Aorta (tissue), 5 donors: ENCODE measurements around the gene ZNF335. TPM values are rescaled to one million over a fixed set of nuclear protein-coding genes. Genes with fewer than 3 reads are reported as not detected.
A peak's percentile ranks its signal among the peaks of the same experiment; 100 is the strongest.
"Not testable (repeated sequence)": the region's sequence is repeated elsewhere in the genome, so short reads cannot be mapped to it uniquely, and the experiment has no call there.

Experiments used
- ATAC-seq: fragments of 200-7000 bp; cut with Tn5 transposase; one replicate; pipeline ENCODE4 v1.9.1; 2022; ENCODE audit warnings: moderate library complexity; ENCODE audit not compliant: low FRiP score
- DNase-seq, 2 donors: peaks; one replicate each; pipeline ENCODE4 v3.0.0-alpha.2; 2020
- H3K27ac ChIP-seq, 2 donors: one replicate each; pipeline ENCODE4 v1.5.1; 2013; ENCODE audit warnings: low read length in 2 of 2, mild to moderate bottlenecking in 2 of 2, moderate library complexity in 2 of 2, control low read depth in 1 of 2, inconsistent platforms in 1 of 2, low read depth in 1 of 2
- H3K27me3 ChIP-seq, 2 donors: one replicate each; pipeline ENCODE4 v1.6.1; 2013; ENCODE audit warnings: control low read depth in 1 of 2, low read length in 1 of 2, mild to moderate bottlenecking in 1 of 2, moderate library complexity in 1 of 2; ENCODE audit not compliant: insufficient read depth in 2 of 2, control insufficient read depth in 1 of 2
- H3K36me3 ChIP-seq, 2 donors: one replicate each; pipeline ENCODE4 v1.6.1; 2013; ENCODE audit warnings: control low read depth in 1 of 2, low read length in 1 of 2, mild to moderate bottlenecking in 1 of 2; ENCODE audit not compliant: insufficient read depth in 2 of 2, control insufficient read depth in 1 of 2
- H3K4me1 ChIP-seq, 2 donors: one replicate each; pipeline ENCODE4 v1.6.1; 2013; ENCODE audit warnings: low read length in 2 of 2, control low read depth in 1 of 2, mild to moderate bottlenecking in 1 of 2, moderate library complexity in 1 of 2; ENCODE audit not compliant: insufficient read depth in 2 of 2, control insufficient read depth in 1 of 2
- H3K4me3 ChIP-seq, 2 donors: one replicate each; pipeline ENCODE4 v1.5.1; 2013; ENCODE audit warnings: low read length in 2 of 2, control low read depth in 1 of 2, mild to moderate bottlenecking in 1 of 2
- H3K9me3 ChIP-seq: one replicate; pipeline ENCODE4 v1.6.1; 2013; ENCODE audit warnings: mild to moderate bottlenecking, low read length; ENCODE audit not compliant: control insufficient read depth
- WGBS, 2 donors: extraction: QIAGEN DNeasy Blood & Tissue Kit; methylation state at CpG; one replicate each; pipeline ENCODE4 v1.1.7; 2013; 5-methylcytosine and 5-hydroxymethylcytosine counted together
- intact Hi-C, 2 donors: fragments of 100-400 bp; cut with DNase I; formaldehyde crosslinking; loops; one replicate each; pipeline versions ENCODE4 v1.14.2 to v1.15.0; 2022
- polyA plus RNA-seq, 2 donors: library from polyadenylated mRNA; stranded (reverse); fragments of 200-250 nt; gene quantifications; one replicate each; pipeline ENCODE4 v1.2.3, GENCODE V29; 2013
- total RNA-seq, 2 donors: library from RNA; stranded (reverse); fragmentation: NEBNext Ultra II Directional; extraction: Animal tissue kit (Norgen Biotek cat#: 25700); gene quantifications; one replicate each; pipeline ENCODE4 v1.2.1, GENCODE V29; 2021
- donor health status: healthy with polysubstance abuse.
- donor health status: Bipolar disorder and iron deficiency.
- donor health status: DM: no; HTN: no; CAD: no.
- donor health status: DM: no; HTN: no; CAD: no.
- donor health status: DM: yes; HTN: yes; CAD: no.

ZNF335 gene
- total and polyA plus RNA-seq, 4 donors: 2.8 to 31.4 (median 20.5) TPM

DNA sequence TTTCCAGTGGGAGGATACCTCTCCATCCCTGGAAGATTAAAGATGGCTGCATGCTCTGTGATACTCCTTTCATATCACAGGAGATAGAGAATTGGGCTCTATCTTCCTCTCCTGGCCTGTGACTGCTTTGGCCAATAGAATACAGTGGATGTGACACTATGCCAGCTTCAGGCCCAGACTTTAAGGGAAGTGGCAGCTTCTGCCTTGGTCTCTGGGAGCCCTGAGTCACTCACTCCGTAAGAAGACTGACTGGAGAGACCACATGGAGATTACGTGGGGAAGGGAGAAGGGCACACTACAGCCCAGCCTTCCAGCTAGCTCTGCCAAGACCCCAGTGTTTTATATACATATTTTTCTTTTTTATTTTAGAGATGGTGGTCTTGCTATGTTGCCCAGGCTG, 26.3 kb upstream of the ZNF335 start:
- WGBS, 2 donors: 48 to 50% methylated on average over 2 of the region's 2 CpGs
- DNase-seq (peak in 1 of 2 donors; percentile 67), ATAC-seq (no peak)
- no peak overlapping the region for H3K4me3 ChIP-seq
- peaks cover 0 to 2% of the 10 kb centered on the region in 2 donors for H3K27me3 ChIP-seq
- H3K36me3 ChIP-seq: no peaks in the 10 kb centered on the region
- H3K27ac ChIP-seq: no peak overlapping the region
- intact Hi-C loops: no loop called here
- no peaks in the 10 kb centered on the region for H3K4me1 ChIP-seq
- H3K9me3 ChIP-seq: no peaks in the 10 kb centered on the region

DNA sequence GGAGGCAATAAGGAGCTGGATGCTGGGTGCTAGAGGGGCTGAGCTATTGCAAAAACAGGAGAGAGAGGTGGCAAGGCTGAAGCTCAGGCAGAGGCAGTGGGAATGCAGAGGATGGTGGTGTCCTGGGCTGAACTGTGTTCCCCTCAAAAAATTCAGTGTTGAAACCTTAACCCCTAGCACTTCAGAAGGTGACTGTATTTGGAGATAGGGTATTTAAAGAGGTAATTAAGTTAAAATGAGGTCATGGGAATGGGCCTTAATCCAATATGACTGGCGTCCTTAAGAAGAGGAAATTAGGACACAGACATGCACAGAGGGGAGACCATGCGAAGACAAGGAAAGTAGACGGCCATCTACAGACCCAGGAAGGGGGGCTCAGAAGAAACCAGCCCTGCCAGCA, 25.2 kb upstream of the ZNF335 start:
- peaks cover 0 to 2% of the 10 kb centered on the region in 2 donors for H3K27me3 ChIP-seq
- no peaks in the 10 kb centered on the region for H3K4me1 ChIP-seq
- no peak for DNase-seq
- intact Hi-C loops: no loop called here
- 35 to 36% methylated on average over 3 of the region's 3 CpGs for WGBS, 2 donors
- no peak overlapping the region for H3K27ac ChIP-seq
- no peak for ATAC-seq
- H3K36me3 ChIP-seq: no peaks in the 10 kb centered on the region
- H3K9me3 ChIP-seq: no peaks in the 10 kb centered on the region
- no peak overlapping the region for H3K4me3 ChIP-seq

DNA sequence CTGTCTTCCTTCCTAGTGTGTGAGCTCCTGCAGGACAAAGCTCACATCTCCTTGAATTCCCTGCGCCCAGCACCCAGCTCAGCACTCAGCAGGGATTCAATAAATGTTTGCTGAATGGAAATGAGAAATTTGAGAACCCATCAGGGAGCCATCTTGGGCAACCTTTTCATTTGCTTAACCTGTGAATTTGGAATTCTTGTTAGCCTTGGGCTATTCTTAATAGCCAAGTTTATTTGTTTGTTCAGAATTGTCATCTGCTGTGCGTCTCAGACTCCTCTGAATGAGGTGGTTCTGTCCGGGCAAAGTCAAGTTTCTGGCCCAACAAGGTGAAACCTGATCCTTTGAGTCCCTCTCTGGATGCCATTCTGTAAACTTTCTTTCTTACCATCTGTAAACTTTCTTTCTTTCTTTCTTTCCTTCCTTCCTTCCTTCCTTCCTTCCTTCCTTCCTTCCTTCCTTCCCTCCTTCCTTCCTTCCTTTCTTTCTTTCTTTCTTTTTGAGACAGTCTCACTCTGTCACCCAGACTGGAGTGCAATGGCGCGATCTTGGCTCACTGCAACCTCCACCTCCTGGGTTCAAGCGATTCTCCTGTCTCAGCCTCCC, 23.6 kb upstream of the ZNF335 start:
- H3K27ac ChIP-seq, H3K4me1 ChIP-seq, H3K36me3 ChIP-seq, ATAC-seq, DNase-seq, H3K9me3 ChIP-seq, intact Hi-C loops, H3K27me3 ChIP-seq, H3K4me3 ChIP-seq: not testable (repeated sequence)
- WGBS, 2 donors: 69% methylated on average over 6 of the region's 6 CpGs

DNA sequence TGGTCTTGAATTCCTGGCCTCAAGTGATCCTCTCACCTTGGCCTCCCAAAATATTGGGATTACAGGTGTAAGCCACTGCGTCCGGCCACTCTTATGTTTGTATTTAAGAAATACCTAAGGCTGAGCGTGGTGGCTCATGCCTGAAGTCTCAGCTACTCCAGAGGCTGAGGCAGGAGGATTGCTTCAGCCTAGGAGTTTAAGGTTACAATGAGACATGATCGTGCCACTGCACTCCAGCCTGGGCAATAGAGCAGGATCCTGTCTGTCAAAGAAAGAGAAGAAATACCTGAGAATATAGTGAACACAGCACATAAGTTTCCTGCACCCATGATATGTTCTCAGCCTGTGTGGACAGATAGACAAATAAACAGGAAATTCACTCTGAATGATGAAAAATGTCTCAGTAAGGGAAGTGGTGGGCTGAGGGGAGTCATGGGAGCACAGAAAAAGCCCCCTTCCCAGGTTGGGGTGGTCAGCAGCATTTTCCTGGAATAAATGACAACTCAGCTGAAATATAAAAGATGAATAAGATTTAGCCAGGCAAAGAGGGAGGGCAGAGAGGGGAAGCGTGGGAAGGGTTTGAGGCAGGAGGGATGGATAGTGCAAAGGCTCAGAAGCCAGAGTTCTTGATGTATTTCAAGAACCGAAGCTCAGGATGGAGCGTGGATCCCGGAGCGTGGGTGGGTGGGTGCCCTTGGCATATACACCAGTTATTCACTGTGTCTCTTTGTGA, 22.9 kb upstream of the ZNF335 start:
- Histone ChIP-seq H3K4me3 (no peak overlapping the region), H3K27me3 (peaks cover 0 to 2% of the 10 kb centered on the region in 2 donors), H3K4me1 (no peaks in the 10 kb centered on the region), H3K27ac (no peak overlapping the region), H3K9me3 (no peaks in the 10 kb centered on the region), H3K36me3 (no peaks in the 10 kb centered on the region)
- intact Hi-C loops: no loop called here
- DNase-seq (no peak), ATAC-seq (no peak)
- WGBS, 2 donors: 54% methylated on average over 9 of the region's 9 CpGs

DNA sequence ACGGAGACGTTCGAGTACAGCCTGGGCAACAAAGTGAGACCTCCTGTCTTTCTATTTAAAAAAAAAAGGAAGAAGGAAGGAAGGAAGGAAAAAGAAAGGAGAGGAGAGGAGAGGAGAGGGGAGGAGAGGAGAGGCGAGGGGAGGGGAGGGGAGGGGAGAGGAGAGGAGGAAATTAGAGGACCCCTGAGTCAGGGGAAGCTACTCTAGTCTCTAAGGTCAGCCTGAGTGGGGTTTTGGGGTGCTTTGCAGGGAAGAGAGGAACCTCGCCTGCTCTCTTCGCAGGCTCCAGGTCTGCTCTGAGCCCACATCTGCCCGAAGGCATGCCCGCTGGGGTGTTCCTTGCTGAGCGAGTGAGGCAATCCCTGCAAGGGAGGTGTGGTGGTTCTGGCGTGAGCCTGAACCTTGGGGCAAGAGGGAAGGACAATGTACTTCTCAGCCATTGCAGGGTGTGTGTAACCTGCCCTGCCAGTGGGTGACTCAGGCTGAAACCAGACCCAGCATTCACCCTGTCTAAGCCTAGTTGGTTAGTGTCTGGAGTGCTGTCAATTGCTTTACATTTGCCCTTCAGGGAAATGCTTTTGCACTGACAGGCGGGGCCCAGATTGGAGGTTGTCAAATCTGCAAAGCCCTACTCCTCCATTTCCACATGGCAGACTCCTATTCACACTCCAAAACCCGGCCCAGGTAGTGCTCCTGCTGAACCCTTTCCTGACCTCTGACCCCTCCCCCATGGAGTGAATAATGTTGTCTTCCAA, 21.4 kb upstream of the ZNF335 start:
- Histone ChIP-seq H3K9me3 (no peaks in the 10 kb centered on the region), H3K27me3 (peaks cover 0 to 2% of the 10 kb centered on the region in 2 donors), H3K36me3 (no peaks in the 10 kb centered on the region), H3K4me1 (no peaks in the 10 kb centered on the region), H3K27ac (no peak overlapping the region), H3K4me3 (no peak overlapping the region)
- intact Hi-C loops: no loop called here
- 68% methylated on average over 11 to 12 of the region's 12 CpGs for WGBS, 2 donors
- peak in 1 of 2 donors; percentile 16 for DNase-seq
- no peak for ATAC-seq

DNA sequence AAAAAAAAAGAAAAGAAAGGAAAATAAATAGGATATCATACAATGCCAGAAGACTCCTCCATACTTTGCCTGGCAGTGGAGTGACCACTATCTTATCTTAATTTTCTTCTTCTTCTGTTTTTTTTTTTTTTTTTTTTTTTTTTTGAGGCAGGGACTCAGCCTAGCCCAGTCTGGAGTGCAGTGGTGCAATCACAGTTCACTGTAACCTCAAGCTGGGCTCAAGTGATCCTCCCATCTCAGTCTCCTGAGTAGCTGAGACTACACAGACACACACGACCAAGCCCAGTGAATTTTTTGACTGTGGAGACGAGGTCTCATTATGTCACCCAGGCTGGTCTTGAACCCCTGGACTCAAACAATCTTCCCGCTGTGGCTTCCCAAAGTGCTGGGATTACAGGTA, 19.6 kb upstream of the ZNF335 start:
- Histone ChIP-seq H3K36me3 (no peaks in the 10 kb centered on the region), H3K9me3 (no peaks in the 10 kb centered on the region), H3K27ac (no peak overlapping the region), H3K27me3 (peaks cover 0 to 2% of the 10 kb centered on the region in 2 donors), H3K4me1 (no peaks in the 10 kb centered on the region), H3K4me3 (no peak overlapping the region)
- ATAC-seq (no peak), DNase-seq (peak; percentile 2 to 25)
- intact Hi-C loops: no loop called here
- 75 to 79% methylated on average over 3 of the region's 3 CpGs for WGBS, 2 donors

DNA sequence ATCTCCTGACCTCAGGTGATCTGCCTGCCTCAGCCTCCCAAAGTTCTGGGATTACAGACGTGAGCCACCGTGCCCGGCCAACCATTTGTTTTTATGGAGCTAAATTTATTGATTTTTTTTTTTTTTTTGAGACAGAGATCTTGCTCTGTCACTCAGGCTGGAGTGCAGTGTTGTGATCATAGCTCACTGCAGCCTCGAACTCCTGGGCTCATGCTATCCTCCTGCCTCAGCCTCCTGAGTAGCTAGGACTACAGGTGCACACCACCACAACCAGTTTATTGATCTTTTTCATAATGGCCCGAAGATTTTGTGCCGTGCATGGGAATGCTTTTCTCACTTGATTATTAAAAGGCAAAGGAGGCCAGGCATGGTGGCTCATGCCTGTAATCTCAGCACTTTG, 16.8 kb upstream of the ZNF335 start:
- H3K27ac ChIP-seq, H3K4me1 ChIP-seq, H3K9me3 ChIP-seq, H3K4me3 ChIP-seq, H3K36me3 ChIP-seq, ATAC-seq, intact Hi-C loops, H3K27me3 ChIP-seq: not testable (repeated sequence)
- peak in 1 of 2 donors; percentile 5 for DNase-seq
- 66 to 67% methylated on average over 6 of the region's 6 CpGs for WGBS, 2 donors

DNA sequence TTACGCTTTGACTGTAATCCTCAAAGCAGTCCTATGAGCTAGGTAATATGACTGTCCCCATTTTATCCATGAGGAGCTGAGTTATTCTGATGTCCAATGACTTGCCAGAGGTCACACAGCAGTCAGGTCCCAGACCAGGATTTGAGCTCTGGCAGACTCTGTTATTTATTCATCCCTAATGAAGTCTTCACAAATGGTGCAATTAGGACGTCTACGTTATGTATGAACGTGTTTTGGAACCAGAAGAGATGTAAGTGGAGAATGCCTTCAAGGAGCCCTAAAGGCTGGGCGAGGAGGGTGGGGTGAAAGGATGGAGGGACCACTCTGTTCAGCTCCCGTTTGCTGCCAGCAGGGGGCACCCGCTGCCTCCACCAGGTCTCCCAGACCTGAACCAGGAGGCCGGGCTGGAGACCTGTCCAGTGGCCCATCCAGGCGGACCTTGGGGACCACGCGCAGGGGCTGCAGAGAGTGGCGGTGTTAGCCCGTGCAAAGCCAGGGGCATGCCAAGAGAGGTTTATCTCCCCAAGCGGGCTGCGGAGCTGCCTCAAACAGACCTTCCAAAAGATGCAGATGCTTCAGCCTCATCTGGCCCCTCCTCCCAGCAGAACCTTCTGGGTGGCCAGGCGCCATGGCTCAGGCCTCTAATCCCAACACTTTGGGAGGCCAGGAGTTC, 15.2 kb upstream of the ZNF335 start:
- DNase-seq (peak; percentile 86 to 91), ATAC-seq (peak; percentile 80)
- intact Hi-C loops: no loop called here
- no peaks in the 10 kb centered on the region for H3K4me1 ChIP-seq
- H3K27me3 ChIP-seq: no peaks in the 10 kb centered on the region
- no peaks in the 10 kb centered on the region for H3K36me3 ChIP-seq
- H3K9me3 ChIP-seq: no peaks in the 10 kb centered on the region
- H3K27ac ChIP-seq: no peak overlapping the region
- H3K4me3 ChIP-seq: no peak overlapping the region
- WGBS, 2 donors: 6 to 9% methylated on average over 16 of the region's 16 CpGs
